Sciatic nerve (tissue), 2 donors: ENCODE measurements around the gene MS4A4A. TPM values are rescaled to one million over a fixed set of nuclear protein-coding genes. Genes with fewer than 3 reads are reported as not detected.

ENCODE experiments used
- ATAC-seq: fragments of 200-7000 bp; cut with Tn5 transposase; one replicate; pipeline ENCODE4 v1.9.1; 2020; ENCODE audit warnings: mild to moderate bottlenecking, moderate library complexity
- DNase-seq: peaks from one replicate; pipeline ENCODE4 v3.0.0-alpha.2; 2020; ENCODE audit warnings: low spot score
- intact Hi-C: fragments of 100-400 bp; cut with DNase I; formaldehyde crosslinking; loops from one replicate; pipeline ENCODE4 v1.14.2; 2022
- total RNA-seq: library from RNA; stranded (reverse); fragmentation: NEBNext Ultra II Directional; extraction: Animal tissue kit (Norgen Biotek cat#: 25700); gene quantifications from one replicate; pipeline ENCODE4 v1.2.1, GENCODE V29; 2021
- donor health status: DM: no; HTN: no; CAD: no.
- donor health status: DM: no; HTN: no; CAD: no.

Gene MS4A4A
- total RNA-seq, 1 donor from 2014 or later = 32.9 TPM

GRCh38 chr11:60343094-60343704 lies 62.7 kb downstream of the MS4A4A start:
- no peak for ATAC-seq
- no peak for DNase-seq
- intact Hi-C loops = no loop called here

- DNase-seq = no peak
- intact Hi-C loops = no loop called here
- ATAC-seq = no peak
These were observed 63.7 kb downstream of the MS4A4A start for GRCh38 chr11:60344146-60344545.

DNA sequence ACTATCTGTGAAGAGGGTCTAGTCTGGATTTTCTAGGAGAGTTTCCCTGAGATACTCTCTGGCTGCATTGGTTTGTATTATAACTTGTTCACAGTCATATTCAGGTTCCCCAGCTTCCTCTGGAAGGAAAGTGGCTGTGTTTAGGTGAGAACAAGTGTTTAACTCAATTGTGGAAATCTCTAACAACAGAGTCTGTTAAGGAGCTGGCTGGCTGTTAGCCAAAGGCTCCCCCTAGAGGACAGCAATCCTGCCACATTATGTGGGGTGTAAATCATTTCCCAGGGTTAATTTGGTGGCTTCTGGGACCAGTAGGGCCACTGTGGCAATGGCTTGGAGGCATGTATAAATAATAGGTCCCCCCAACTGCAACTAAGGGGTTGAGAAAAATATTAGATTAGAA lies 65.0 kb downstream of the MS4A4A start:
- DNase-seq (no peak), ATAC-seq (no peak)
- intact Hi-C loops = no loop called here

GRCh38 chr11:60347084-60347797 lies 66.8 kb downstream of the MS4A4A start:
- ATAC-seq (no peak), DNase-seq (no peak)
- intact Hi-C loops = no loop called here

DNA sequence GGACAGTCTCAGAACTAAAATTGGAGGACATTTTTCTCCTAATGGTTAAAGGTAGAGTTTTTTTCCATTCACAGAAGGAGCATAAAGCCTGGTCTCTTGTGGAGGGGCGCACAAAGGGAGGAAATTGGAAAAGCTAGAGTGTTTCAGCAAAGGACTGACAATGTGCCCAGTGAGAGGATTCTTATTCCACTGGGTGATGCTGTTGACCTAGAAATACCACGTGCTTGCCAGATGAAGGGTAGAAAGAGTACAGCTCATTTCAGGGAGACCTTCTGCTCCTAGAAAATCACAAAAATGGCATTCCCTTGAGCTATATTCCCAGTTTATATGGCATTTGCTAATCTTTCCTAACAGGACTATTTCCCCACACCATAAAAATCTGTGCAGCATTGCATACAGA lies 67.7 kb downstream of the MS4A4A start:
- intact Hi-C loops = no loop called here
- DNase-seq (no peak), ATAC-seq (no peak)

GRCh38 chr11:60349990-60350389 lies 69.5 kb downstream of the MS4A4A start:
- DNase-seq (no peak), ATAC-seq (no peak)
- intact Hi-C loops = no loop called here

- DNase-seq (no peak), ATAC-seq (no peak)
- intact Hi-C loops = no loop called here
These were observed 77.3 kb downstream of the MS4A4A start for GRCh38 chr11:60357771-60358170.

Other genes with a start within 250 kb of the MS4A4A start
- gene OOSP2, start 240.3 kb upstream of the MS4A4A start, total RNA-seq = not detected
- gene MS4A3, start 224.0 kb upstream of the MS4A4A start, total RNA-seq = 1.4 TPM
- gene MS4A2, start 192.0 kb upstream of the MS4A4A start, total RNA-seq = 3.1 TPM
- gene MS4A6A, start 97.6 kb upstream of the MS4A4A start, total RNA-seq = 87.6 TPM
- gene MS4A4E, start 37.5 kb upstream of the MS4A4A start, total RNA-seq = 7.1 TPM
- gene MS4A6E, start 46.6 kb downstream of the MS4A4A start, total RNA-seq = 0.53 TPM
- gene MS4A7, start 97.9 kb downstream of the MS4A4A start, total RNA-seq = 48.4 TPM
- gene MS4A14, start 115.8 kb downstream of the MS4A4A start, total RNA-seq = 6.4 TPM
- not detected for gene MS4A5, start 148.9 kb downstream of the MS4A4A start, total RNA-seq
- 2.5 TPM for gene MS4A1, start 175.2 kb downstream of the MS4A4A start, total RNA-seq
- gene MS4A12, start 212.1 kb downstream of the MS4A4A start, total RNA-seq = not detected
- gene MS4A13, start 234.7 kb downstream of the MS4A4A start, total RNA-seq = not detected